ENCODE measurements around the gene ITGB4.

The ITGB4 gene

GRCh38 chr17:75734674-75735294 lies 13.5 kb downstream of the ITGB4 start:
- in situ Hi-C loops (cut with MboI; ENCODE audit: low pct_unique_long_range_greater_than_20kb, low sequenced_read_pairs, unreplicated experiment), result no loop called here
- TF ChIP-seq CTCF (IDR thresholded peaks at IDR 0.05; ENCODE audit: extremely low read depth, insufficient read depth, missing control alignments), result no peak
- no peak for DNase-seq (ENCODE audit: low spot score)

- no peak for DNase-seq (ENCODE audit: low spot score)
- TF ChIP-seq CTCF (IDR thresholded peaks at IDR 0.05; ENCODE audit: extremely low read depth, insufficient read depth, missing control alignments), result no peak
- in situ Hi-C loops (cut with MboI; ENCODE audit: low pct_unique_long_range_greater_than_20kb, low sequenced_read_pairs, unreplicated experiment), result no loop called here
Observed at GRCh38 chr17:75736173-75736835, 15.0 kb downstream of the ITGB4 start.

GRCh38 chr17:75737133-75737962 lies 16.1 kb downstream of the ITGB4 start:
- no peak for DNase-seq (ENCODE audit: low spot score)
- TF ChIP-seq CTCF (IDR thresholded peaks at IDR 0.05; ENCODE audit: extremely low read depth, insufficient read depth, missing control alignments), result no peak
- in situ Hi-C loops (cut with MboI; ENCODE audit: low pct_unique_long_range_greater_than_20kb, low sequenced_read_pairs, unreplicated experiment), result no loop called here

GRCh38 chr17:75738218-75738802 lies 17.1 kb downstream of the ITGB4 start:
- no peak for DNase-seq (ENCODE audit: low spot score)
- in situ Hi-C loops (cut with MboI; ENCODE audit: low pct_unique_long_range_greater_than_20kb, low sequenced_read_pairs, unreplicated experiment), result no loop called here
- no peak for TF ChIP-seq CTCF (IDR thresholded peaks at IDR 0.05; ENCODE audit: extremely low read depth, insufficient read depth, missing control alignments)

GRCh38 chr17:75739174-75739573 lies 17.9 kb downstream of the ITGB4 start:
- TF ChIP-seq CTCF (IDR thresholded peaks at IDR 0.05; ENCODE audit: extremely low read depth, insufficient read depth, missing control alignments), result no peak
- in situ Hi-C loops (cut with MboI; ENCODE audit: low pct_unique_long_range_greater_than_20kb, low sequenced_read_pairs, unreplicated experiment), result no loop called here
- DNase-seq (ENCODE audit: low spot score), result no peak

GRCh38 chr17:75739801-75740200 lies 18.5 kb downstream of the ITGB4 start:
- no peak for DNase-seq (ENCODE audit: low spot score)
- in situ Hi-C loops (cut with MboI; ENCODE audit: low pct_unique_long_range_greater_than_20kb, low sequenced_read_pairs, unreplicated experiment), result loop anchor here (10.0 kb wide), 1 partner anchor 65 kb away; no protein-coding TSS in a partner anchor
- TF ChIP-seq CTCF (IDR thresholded peaks at IDR 0.05; ENCODE audit: extremely low read depth, insufficient read depth, missing control alignments), result no peak
